Activated T-cell treated with anti-CD3 and anti-CD28 coated beads for 4 hours (primary cell): ENCODE results near the gene UBLCP1.

Source experiments
- DNase-seq: peaks from one replicate; pipeline ENCODE4 v3.0.0-alpha.2; 2020

Gene UBLCP1

DNA sequence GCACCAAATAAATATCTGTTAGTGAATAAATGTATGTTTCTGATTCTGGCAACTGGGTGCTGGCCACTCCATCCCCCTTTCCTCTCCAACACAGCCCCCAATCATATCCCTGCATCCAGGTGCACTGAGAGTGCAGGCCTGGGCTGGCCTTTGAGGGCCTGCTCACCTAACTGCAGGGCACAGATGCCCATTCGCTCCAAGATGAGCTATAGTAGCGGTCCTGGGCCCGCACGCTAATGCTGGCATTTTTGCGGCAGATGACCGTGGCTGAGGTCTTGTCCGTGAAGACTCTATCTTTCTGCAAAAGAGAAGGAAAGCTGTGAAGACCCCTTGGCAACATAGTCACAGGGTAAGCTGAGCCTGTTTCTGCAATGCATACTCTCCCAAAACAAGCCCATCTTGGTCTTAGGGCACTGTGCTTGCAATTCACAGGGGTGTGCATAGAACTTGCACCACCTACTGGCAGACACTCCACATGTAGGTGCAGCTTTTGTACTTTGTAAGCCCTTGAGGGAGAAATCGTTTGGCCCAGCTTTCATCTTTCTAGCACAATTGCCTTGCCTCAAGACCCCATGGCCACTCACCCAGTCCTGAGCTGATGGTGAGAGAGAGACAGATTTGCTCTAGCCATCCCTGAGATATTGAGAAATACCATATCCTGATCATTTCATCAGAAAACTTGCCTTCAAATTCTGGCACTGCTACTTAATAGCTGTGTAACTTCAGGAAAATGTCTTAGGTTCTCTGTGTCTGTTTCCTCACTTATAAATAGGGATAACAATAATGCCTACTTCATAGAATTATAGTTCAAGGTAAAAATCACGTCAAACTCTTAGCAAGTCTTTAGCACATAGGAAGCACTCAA lies 53.7 kb downstream of the UBLCP1 start:
- no peak for DNase-seq

DNA sequence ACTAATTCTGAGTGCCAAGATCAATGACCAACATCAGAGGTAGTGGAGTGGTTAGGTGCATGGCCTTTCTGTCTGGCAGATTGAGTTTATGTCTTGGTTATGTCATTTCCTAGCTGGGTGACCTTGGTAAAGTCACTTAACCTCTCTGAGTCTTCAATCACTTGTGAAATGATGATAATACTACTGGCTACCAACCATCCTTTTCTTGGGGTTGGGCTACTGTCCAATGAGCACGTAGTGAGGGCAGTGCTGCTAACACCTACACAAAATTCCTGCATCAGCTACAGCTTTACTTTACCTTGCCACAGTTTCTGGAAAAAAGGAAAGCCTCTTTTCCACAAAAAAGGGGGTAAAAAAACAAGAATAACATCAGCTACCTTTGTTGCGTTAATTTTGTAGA lies 54.8 kb downstream of the UBLCP1 start:
- DNase-seq, result no peak

DNA sequence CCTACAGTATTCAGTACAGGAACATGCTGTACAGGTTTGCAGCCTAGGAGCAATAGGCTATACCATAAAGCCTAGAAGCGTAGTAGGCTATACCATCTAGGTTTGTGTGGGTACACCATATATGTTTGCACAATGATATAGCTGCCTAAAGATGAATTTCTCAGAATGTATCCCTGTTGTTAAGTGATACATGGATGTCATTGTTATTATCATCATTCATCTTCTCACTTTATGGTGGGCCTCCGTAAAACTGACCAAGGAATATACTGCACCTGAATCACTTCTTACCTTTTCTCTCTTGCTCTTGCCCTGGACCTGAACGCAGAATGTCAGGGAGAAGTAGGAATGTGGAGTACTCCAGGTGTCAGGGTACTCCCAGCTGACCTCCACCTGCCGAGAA lies 55.4 kb downstream of the UBLCP1 start:
- DNase-seq, result no peak

DNA sequence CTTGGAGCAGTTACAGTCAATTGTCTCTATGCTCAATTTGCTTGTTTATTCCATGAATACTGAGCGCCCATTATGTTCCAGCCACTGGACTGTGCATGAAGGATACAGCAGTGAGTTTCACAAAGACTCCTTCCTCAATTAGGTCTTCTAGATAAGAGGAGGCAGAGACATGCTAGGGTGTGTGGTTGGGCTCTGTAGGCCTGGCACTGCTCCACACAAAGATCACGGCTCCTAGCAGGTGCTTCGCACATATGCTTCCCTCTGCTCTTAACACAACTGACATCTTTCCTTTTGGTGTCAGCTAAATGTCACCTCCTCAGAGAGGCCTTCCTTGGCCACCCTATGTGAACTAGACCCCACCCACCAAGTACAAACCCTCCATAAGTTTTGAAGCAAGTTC lies 56.3 kb downstream of the UBLCP1 start:
- DNase-seq, result no peak

DNA sequence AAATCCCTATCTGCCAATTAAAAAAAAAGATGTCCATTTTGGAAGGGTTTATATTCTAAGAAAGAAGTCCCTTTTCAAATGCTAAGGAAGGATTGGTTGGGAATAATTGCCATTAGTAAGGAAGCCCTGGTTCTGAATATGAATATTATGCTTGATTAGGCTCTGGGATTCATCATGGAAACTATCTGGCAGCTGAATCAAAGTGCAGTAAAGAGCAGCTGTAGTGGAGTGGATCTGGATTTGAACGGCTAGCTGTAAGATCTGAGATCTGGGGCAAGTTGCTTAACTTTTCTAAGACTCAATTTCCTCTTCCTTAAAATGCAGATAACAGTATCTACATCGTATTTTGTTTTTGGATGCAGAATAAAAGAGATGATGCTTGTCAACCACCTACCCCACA lies 56.7 kb downstream of the UBLCP1 start:
- DNase-seq, result no peak

DNA sequence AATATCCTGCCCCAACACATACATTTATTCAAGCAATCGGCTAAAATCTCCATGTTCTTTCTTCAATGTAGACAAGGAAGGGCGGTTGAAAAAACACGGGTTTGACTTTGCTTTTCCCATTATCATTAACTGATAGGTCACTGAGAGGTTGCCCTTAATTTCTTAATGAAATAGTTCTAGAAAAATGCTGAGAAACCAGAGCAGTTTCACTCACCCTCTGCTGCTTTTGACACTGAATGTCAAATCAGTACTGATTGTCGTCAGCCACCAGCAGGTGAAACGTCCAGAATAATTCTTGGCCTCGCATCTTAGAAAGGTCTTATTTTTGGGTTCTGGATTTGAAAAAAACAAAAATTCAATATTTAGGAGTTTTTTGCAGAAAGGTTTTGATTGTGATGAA lies 59.1 kb downstream of the UBLCP1 start:
- no peak for DNase-seq

DNA sequence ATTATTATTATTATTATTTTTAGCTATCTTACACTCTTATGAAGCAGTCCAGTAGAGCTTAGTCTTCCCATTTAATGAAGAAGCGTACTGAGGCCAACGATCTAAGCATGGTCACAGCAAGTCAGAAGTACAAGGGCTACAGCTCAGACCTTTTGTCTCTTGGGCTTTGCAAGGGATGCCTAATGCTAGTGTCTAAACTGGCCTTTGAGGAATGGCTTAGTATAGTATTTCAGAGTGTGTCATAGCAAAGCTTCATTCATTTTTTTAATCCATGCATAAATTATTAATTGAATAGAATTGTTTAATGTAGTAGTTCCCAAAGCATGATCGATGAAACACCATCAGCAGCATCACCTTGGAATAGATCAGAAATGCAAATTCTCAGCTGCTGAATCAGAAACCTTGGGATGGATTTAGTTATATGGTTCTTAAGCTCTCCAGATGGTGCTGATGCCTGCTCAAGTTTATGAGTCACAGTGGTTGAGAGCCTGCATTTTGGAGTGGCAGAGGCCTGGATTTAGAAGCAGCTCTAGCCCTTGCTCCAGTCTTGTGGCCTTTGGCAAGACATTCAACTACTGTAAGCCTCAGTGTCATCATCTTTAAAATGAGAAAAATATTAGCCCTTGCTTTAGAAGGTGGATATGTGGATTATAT lies 61.1 kb downstream of the UBLCP1 start:
- no peak for DNase-seq

DNA sequence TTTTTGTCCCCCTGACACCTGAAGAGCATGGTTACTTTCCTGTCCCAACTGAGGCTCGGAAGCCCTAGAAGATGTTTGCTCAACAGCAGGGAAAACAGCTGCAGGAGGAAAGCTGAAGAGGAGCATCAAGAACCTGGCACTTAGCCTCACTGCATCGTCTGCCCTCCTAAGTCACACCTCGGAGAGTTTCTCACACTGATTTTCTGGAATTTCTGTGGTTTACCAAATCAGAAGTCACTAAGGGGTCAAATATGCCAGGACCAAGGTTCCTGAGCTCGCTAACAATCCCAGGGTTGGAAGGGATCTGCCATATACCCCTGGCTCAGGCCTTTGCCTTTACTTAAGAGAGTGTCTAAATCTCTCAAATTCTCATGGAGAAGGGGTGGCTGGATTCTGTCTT lies 61.9 kb downstream of the UBLCP1 start:
- no peak for DNase-seq

DNA sequence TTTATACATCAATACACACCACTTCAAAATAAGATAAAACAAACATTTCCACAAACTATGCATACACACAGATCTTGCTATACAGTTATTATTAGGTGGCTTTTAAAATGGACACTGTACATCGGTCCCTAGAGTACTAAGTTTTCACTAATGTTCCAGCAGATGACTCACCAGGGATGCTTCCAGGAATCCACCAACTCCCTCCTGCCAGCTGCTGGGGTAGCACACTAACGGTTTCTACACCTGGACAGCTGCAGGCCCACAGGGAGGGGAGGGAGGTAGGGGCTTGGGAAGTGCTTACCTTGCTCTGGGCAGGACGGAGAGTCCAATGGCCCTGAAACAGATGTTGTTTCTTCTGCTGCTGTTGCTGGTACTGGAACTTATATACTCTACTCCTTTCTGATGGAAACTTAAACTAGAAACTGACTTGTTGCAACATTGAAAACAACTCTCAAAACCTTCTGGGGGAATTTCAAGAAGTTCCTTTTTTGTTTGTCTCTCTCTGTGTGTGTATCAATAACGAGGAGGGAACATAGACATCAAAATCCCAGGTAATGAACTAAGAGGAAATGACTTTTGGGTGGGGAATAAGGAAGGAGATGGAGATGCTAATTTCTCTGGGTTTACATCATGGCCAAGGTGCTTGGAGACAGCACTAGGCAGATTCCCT lies 67.2 kb downstream of the UBLCP1 start, which contains the start of gene IL12B:
IL12B (minus strand) TSS at position 357 of the 670 bp plus-strand sequence. CDS start 3,705 bp downstream, outside the sequence.
- DNase-seq, result no peak

DNA sequence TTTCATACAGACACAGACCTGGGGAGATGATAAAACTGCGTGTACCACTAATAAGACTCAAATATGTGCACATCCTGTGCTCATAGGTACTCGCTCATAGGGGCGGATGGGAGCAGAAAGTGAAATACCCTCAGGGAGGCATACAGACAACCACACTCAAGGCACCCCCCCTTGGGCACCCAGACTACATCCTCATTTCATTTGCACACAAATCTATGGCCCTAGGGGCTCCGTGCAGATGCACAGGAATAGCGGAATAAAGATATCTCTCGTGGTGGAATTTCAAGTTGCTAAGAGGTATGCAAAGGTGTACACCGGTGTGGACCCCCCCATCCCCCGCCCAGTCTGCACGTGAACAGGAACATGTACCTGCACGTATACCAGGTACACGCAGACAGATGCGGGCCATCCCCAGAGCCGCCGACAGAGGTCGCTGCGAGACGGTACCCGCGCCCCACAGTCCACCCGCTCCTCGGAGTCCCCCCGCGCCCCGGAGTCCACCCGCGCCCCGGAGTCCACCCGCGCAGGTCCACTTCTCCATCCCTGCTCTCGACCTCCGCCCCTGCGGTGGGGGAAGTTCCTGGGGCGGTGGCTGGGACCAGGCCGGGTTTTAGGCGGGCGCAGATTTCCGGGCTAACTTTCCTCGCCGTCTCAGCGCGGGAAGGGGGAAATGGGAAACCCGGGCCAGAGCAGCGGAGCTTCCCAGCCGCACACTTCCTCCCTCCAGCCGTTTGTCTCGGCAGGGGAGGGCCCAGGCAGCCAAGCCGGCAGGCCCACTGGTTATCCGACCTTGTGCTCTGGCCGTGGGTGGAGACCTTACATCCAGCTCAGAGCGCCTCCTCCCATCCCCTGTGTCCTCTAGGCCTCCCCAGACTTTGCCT lies 68.2 kb downstream of the UBLCP1 start:
- peak; percentile 71 for DNase-seq

DNA sequence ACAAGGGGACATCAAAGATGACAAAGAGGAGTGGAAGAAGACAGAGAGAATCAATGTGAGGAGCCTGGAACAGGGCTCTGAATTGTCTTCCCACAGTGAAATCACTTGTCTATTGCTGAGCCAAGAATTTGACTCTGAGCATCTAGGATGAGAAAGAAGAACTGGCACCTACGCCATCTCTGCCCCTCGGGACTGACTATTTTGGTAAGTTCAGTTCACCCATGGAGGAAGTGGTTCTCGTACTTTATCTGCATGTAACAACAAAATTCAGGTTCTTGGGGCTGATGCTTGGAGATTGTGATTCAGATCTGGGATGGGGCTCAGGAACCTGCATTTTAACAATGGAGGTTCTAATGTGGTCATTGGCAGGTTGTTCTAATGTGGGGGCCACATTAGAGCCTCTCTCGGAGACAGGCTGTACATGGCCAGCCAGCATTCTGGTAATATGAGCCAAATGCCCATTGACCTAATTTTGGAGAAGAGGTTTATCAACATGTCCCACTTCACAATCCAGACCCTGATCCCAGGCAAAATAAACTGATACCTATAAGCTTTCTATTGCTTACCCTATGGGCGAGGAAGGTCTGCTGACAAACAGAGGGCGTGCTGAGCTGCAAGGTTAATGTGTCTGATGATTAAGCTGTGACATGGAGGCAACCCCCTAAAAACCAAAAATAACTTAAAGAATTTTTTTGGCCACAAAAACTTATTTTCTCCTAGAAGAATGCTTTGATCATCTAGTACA lies 69.9 kb downstream of the UBLCP1 start:
- DNase-seq, result no peak

DNA sequence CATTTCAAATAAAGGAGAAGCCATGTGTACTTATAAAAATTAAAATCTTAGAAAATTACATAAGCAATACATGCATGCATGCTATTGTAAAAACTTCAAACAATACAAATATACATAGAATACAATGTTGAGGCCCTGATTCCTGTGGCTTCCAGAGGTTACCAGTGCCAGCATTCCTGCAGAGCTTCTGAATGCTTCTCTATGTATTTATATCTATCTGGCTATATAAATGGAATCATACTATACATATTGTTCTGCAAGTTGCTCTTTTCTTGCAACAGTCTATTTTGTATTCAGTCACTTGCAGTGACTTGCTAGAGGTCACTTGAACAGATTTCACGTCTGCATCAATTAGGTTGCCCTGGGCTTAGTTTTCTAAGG lies 70.4 kb downstream of the UBLCP1 start:
- DNase-seq, result no peak
